HG03575 (cell line): Measurements from ENCODE around the gene KIZ.
"Not testable (repeated sequence)": the region's sequence is repeated elsewhere in the genome, so short reads cannot be mapped to it uniquely, and the experiment has no call there.

ENCODE experiments used
- ATAC-seq: cut with Tn5 transposase; IDR thresholded peaks from one replicate; pipeline ENCODE4 v1.9.1; 2021; ENCODE audit not compliant: unreplicated experiment, insufficient number of reproducible peaks, low FRiP score; ENCODE audit errors: extremely low read depth

The KIZ gene

DNA sequence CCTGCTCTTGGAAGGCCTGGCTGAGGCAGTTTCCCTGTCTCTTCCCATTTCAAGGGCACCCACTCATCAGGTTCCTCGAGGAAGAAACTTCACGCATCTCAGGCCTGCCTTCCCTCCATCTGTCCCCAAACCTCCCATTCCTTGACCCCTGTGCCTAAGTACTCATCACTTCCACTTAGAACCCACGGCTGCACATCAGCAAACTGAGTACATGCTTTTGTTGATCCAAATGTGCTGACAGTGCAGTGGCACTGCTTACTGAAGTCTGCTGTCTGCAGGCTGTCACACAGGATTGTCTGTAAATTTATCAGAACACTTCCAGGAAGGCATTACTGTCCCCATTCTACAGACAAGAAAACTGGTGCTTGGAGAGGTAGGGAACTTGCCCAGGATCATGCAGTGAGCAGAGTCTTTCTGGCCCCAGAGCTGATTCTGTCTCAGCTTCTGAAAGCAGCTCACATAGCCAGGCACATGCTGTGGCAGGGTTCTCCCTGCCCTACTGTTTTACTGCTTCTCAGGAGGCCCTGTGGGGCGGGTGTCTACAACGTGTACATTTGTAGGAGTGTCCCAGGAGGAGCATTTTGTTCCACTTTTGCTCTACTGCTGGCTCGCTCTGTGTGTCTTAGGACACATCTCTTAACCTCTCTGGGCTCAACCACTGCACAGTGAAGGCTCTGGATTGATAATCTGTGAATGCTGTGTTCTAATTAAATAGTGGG is 113.1 kb downstream of the KIZ start:
- ATAC-seq, result no peak

DNA sequence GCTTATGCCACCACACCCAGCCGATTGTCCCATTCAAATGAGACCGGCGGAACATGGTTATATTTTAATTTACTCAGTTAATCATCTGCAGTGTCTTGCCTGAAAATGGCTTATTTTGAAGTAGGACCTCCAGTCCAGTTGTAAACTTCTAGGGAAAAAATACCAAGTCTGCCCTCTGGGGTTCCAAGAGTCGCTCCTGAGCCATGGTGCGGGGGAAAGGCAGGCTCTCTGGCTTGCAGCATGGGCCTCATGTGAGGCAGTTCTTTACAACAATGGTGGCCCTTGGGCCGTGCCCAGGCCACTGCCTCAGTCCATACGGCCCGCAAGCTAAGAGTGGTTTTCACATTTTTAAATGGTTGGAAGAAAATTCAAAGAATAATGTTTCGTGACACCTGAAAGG is 114.5 kb downstream of the KIZ start:
- ATAC-seq, result no peak

DNA sequence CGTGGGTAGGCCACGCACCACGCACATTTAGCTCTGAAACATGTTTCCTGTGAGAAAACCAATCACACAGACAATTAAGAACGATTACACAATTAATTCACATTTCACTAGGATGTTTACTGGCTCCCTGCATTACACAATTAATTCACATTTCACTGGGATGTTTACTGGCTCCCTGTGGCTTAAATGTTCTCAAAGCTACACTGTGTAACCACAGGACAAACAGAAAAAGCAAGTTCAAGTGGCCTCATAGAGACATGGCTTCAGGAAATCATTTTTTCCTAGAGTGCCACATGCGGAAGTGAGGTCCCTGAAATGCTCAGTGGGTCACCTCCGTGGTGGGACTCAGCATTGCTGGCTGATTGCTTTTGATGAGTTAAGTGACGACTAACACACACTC is 115.5 kb downstream of the KIZ start:
- ATAC-seq, result no peak

DNA sequence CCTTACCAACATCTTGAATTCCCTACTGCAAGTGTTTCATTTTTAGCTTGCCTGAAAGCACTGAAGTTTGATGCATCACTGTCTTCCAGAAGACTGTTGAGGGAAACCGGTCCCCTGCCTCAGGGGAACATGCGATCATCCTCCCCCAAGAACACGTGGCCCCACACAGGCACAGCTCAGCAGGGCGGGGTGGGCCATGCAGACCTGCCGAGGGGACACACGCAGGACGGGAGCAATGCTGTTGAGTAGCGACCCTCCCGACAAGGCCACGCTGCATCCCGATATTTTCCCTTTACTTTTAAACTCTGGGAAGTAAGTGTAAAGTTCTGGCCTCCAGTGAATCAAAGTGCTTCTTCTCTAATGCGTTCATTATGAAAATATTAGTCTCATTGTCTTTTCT is 117.9 kb downstream of the KIZ start:
- no peak for ATAC-seq

DNA sequence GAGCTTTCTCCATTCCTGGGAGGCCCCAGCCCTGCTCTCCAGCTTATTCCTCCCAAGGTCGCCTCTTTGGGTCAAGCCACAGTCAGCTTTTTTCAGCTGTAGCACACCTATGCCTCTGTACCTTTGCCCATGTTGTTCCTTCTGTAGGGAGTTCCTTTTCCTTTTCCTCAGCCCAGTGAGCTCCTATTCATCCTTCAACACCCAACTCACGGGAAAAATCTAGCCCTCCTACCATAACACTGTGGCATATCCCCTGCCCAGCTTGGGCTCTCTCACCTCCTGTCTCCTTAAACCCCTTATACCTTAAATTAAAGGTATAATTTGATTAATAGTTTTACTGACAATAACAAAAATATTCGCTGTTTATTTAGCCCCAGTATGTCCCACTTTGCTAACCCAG is 118.9 kb downstream of the KIZ start:
- no peak for ATAC-seq

DNA sequence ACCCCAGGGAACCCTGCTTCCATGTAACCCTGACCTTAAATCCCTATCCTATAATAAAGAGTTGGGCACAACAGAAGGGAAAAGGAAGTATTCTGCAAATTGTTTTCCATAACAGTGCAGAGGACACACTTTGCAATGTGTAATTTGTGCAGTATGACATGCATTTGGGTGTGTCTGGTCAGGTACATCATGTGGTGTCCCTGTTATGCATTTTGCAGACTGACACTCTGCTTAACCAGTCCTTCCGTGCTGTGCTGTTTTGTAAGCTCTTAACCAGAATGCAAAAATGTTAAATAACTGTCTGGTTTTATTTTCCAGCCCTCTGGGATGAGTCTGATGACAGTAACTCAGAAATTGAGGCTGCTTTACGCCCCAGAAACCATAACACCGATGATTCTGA is 120.3 kb downstream of the KIZ start:
- ATAC-seq, result no peak

DNA sequence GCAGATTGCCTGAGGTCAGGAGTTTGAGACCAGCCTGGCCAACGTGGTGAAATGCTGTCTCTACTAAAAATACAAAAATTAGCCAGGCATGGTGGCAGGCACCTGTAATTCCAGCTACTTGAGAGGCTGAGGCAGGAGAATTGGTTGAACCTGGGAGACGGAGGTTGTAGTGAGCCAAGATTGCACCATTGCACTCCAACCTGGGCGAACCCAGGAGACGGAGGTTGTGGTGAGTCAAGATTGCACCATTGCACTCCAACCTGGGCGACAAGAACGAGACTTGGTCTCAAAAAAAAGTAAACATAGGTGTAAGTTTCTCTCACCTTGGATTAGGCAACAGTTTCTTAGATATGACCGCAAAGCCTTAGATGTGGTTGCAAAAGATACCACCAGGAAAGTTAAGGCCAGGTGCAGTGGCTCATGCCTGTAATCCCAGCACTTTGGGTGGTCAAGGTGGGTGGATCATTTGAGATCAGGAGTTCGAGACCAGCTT is 121.8 kb downstream of the KIZ start:
- ATAC-seq, result not testable (repeated sequence)

DNA sequence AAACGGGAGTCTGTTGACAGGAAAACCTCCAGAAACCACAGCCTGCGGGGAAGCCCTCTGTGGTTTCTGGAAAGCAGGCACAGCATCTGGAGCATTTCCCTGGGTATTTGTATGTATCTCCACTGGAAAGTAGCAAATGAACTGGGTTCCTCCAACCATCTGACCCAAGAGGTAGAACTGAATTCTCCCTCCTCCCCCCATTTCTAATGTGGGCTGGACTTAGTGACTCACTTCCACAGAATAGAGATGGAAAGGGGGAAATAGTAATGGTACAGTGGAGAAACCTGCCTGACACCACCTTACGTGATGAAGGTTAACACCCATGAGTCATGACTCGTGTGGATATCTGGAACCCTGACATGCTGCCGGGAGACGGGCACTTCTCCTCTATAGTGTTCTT is 125.4 kb downstream of the KIZ start:
- ATAC-seq, result no peak

DNA sequence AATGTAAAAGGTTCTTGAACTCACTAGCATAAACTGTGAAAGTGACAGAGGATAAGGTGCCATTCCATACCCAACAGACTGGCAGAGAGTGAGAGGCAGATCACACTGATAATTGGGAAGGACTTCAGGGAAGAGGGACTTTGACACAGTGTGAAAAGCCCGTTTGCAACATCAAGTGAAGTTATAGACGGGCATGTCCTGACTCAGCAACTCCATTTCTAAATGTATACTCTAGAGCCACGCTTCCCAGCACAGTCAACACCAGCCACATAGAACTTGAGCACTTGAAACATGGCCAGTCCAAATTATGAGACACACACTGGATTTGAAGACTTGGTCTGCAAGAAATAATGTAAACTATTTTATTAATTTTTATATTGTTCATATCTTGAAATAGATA is 131.3 kb downstream of the KIZ start:
- no peak for ATAC-seq

DNA sequence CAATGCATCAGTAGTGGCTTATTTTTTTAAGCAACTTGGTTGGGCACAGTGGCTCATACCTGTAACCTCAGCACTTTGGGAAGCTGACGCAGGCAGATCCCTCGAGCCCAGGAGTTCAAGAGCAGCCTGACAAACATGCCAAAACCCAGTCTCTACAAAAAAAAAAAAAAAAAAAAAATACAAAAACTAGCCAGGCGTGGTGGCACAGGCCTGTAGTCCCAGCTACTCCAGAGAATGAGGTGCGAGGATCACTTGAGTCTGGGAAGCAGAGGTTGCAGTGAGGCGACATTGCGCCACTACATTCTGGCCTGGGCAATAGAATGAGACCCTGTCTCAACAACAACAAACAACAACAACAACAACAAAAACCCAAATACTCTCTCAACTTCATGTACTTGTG is 132.5 kb downstream of the KIZ start:
- no peak for ATAC-seq

DNA sequence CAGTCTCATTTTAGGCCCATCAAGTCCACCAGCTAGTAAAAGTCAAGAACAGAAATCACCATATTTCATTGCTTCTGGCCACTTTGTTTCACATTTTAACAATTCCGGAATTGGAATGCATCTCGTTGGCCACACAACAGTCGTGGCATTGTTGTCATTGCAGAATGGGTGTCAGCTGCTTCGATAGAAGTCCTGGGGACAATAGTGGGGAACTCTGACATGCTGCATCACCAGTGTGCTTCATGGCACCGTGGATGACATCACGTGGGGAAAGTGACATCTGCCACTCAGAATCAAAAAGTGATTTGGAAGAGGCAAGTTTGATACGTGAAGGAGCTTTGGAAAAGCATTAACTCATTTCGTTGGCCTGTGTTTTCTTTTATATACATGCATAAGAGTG is 133.5 kb downstream of the KIZ start:
- ATAC-seq, result no peak

DNA sequence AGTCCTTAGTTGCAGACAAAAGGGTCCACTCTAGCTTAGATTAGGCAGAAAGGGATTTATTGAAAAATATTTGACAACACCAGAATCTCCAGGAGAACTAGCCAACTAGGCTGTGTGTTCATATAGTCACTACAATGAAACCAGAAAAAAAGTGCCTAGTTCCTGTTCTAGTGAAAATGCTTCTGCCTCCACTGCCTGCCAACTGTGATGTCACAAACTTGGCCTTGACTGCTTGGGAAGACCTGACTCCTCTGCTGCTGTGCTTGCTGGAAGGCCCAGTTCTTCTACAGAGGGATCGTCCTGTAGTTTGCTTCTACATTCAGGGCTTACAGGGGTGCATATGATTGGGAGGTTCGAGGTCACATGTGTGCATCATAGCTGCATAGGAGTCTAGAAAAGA is 136.9 kb downstream of the KIZ start:
- ATAC-seq, result no peak

DNA sequence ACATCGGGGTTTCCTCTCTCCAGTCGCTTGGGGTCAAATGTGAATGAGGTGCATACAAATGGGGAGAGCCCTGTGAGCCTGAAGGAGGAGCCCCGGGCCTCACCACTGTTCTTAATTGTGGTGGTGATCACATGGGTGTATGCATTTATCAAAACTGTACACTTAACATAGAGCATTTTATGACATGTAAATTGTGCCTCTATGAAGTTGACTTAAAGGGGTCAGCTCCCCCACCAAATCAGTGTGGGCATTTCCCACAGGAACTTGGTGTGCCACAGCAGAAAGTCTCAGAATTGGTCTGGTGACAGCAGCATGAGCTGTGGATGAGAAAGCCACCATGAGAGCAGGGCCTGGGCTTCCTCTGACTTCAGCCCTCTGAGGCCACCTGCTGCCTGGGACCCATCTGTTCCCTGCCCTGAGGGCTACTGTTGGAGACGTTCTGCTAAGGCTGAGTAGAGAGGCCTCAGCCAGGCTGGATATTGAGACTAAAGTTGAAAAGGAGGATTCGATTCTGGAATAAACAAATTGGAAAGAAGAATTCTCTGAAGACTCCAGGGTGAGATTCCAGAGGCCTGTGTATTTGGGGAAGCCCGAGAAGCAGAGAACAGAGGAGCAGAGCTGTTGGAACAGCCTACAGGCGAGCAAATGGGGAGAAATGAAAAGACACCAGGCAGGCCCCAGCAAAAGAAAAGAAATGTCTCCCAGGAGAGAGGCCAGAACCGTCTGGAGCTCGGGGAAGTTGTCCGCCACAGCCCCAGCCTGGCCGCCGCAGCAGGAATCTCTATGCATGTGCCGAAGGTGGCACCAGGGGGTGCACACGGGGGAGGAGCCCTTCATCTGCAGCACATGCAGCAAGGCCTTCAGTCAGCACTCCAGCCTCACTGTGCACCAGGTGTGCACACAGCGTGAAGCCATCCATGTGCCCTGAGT is 139.6 kb downstream of the KIZ start:
- ATAC-seq, result no peak

DNA sequence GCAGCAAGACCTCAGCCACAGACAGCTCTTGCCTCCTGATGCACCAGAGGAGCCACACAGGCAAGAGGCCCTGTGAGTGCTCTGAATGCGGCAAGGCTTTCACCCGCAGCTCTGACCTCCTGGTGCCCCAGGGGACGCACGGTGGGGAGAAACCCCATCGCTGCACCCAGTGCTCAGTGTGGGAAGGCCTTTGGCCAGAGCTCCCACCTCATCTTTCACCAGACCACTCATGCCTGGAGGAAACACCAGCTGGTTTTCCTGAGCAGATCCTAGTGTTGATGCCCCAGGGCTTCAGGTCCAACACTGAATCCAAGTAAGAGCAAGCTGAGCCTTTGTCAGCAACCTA is 140.3 kb downstream of the KIZ start:
- no peak for ATAC-seq

DNA sequence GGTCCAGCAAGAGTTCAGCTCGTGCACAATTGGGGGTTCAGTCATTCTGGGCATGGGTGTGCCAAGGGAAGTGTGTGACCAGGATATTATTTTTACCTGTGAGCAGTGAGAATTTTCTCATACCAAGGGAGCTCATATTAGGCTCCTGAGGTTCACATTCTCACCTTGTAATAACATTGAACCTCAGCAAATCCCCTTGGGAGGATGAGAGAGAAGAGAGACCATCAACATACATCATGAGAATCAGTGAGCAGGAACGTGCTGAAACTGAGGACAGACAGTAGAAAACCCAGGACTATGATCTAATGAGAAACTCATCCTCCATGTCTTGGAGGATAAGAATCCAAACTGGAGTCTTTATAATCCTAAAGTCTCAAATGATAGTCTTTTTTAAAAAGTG is 143.9 kb downstream of the KIZ start:
- ATAC-seq, result no peak

DNA sequence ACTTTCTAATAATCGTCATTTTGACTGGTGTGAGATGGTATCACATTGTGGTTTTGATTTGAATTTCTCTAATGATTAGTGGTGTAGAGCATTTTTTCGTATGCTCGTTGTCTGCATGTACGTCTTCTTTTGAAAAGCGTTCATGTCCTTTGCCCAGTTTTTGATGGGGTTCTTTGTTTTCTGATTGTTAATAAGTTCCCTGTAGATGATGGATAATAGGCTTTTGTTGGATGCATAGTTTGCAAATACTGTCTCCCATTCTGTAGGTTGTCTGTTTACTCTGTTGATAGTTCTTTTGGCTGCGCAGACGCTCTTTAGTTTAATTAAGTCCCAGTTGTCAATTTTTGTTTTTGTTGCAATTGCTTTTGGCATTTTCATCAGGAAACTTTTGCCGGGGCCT is 144.9 kb downstream of the KIZ start:
- no peak for ATAC-seq

DNA sequence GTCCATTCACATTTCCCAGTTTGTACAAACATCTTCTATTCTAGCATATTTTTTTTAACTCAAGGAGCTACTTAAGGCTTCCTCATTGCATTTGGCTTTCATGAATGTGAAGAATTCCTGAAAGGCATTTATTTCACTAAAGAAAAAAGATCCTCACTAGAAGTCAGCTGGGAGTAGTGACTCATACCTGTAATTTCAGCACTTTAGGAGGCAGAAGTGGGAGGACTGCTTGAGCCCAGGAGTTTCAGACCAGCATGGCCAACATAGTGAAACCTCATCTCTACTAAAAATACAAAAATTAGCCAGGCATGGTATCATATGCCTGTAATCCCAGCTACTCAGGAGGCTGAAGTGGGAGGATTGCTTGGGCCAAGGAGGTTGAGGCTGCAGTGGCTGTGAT is 146.4 kb downstream of the KIZ start:
- no peak for ATAC-seq

DNA sequence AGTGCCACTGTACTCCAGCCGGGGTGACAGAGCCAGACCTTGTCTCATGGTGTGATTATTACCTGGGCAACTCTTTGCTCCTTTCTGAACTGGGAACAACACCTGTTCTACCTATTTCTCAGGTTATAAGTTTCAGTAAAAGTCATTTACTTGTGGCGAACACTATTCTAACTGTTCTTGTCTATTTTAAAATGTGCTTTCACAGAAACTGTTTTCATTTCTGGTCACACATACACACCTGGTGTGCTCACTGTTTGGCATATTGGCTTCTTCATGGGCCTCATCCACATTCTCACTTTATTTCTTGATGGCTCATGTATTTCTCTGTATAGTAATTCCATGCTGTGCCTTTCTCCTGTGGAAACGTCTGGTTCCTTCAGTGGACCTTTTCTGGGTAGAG is 146.8 kb downstream of the KIZ start:
- no peak for ATAC-seq

DNA sequence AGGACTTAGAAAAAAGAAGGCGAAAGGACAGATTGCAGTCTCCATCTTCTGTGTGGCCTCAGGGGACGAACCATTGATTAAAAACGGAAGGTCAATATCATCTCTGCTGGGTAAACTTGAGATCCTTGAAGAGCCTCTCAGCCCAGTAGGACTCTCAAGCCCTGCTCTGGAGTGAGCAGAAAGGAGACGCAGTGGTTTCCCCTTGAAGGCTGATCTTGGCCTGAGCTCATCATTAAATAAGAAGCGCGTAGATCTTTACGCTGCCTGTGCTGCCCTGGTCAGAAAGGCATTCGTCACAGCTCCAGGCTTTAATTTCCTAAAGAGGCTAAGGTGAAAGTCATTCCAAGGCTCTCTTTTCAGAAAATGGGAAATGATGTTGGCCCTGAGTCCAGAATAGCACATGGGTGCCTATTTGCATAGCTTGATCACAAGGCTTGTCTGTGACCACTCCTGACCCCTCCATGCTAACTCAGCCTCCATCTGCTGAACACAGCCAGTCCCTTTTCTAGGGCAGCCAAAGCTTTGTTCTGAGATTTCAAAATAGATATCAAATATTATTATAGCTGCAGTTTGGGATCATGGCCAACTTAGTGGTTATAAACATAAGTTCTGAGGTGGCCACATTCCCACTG is 148.0 kb downstream of the KIZ start:
- no peak for ATAC-seq

DNA sequence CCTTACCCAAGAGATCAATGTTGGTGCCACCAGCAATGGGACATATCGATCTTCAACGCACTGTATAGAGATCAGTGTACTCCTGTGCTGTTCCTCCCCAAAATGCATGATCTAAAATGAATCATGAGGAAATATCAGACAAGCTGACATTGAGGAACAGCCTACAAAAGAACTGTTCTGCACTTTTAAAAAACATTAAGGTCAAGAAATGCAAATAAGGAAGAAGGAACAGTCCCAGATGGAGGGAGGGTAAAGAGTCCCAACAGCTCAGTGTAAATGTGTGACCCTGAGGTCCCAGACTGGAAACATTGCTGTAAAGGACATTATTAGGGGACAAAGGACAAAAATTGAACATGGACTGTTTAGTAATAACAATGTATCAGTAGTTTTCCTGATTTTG is 152.9 kb downstream of the KIZ start:
- no peak for ATAC-seq
